ENCODE data around the gene INSYN2B. TPM values are rescaled to one million over a fixed set of nuclear protein-coding genes. Genes with fewer than 3 reads are reported as not detected.

Gene INSYN2B
- total RNA-seq, 2 experiments from 2014 or later, result not detected

DNA sequence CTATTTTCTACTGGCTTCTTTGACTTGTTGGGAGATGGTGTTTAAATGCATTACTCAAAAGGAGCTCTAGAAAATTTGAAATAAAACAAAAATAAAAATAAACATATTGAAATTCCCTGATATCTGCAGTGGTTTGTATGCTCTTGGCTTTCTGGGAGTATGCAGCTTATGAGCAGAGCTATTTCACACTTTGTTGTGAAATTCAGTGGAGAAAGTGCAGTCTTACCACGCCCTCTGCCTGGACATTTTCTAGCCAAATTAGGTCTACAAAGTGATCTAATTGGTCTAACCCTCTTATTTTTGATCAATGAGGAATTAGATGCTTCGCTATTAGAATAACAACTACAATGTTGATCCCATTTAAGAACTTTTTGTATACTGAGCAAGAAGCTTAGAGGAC lies 66.8 kb downstream of the INSYN2B start:
- intact Hi-C loops (cut with micrococcal nuclease), result no loop called here
- TF ChIP-seq, protein P1, sequence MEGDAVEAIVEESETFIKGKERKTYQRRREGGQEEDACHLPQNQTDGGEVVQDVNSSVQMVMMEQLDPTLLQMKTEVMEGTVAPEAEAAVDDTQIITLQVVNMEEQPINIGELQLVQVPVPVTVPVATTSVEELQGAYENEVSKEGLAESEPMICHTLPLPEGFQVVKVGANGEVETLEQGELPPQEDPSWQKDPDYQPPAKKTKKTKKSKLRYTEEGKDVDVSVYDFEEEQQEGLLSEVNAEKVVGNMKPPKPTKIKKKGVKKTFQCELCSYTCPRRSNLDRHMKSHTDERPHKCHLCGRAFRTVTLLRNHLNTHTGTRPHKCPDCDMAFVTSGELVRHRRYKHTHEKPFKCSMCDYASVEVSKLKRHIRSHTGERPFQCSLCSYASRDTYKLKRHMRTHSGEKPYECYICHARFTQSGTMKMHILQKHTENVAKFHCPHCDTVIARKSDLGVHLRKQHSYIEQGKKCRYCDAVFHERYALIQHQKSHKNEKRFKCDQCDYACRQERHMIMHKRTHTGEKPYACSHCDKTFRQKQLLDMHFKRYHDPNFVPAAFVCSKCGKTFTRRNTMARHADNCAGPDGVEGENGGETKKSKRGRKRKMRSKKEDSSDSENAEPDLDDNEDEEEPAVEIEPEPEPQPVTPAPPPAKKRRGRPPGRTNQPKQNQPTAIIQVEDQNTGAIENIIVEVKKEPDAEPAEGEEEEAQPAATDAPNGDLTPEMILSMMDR (IDR thresholded peaks at IDR 0.05), result no peak
- ChIA-PET POLR2A (interaction anchor here (0.6 kb wide), 1 partner anchor 152 kb away, joined by 5 read pairs; no protein-coding TSS in a partner anchor), CTCF (no interaction called here)
- no peak for DNase-seq
- H3K4me3 Mint-ChIP-seq, result no peak overlapping the region
- H3K27me3 Mint-ChIP-seq, result no peaks in the 10 kb centered on the region
- H3K4me1 Mint-ChIP-seq (ENCODE audit: low read depth), result no peaks in the 10 kb centered on the region
- no peak overlapping the region for H3K27ac Mint-ChIP-seq
- ATAC-seq, result no peak
- H3K9me3 Mint-ChIP-seq, result no peaks in the 10 kb centered on the region
- H3K36me3 Mint-ChIP-seq (ENCODE audit: low read depth), result peaks cover 6% of the 10 kb centered on the region

DNA sequence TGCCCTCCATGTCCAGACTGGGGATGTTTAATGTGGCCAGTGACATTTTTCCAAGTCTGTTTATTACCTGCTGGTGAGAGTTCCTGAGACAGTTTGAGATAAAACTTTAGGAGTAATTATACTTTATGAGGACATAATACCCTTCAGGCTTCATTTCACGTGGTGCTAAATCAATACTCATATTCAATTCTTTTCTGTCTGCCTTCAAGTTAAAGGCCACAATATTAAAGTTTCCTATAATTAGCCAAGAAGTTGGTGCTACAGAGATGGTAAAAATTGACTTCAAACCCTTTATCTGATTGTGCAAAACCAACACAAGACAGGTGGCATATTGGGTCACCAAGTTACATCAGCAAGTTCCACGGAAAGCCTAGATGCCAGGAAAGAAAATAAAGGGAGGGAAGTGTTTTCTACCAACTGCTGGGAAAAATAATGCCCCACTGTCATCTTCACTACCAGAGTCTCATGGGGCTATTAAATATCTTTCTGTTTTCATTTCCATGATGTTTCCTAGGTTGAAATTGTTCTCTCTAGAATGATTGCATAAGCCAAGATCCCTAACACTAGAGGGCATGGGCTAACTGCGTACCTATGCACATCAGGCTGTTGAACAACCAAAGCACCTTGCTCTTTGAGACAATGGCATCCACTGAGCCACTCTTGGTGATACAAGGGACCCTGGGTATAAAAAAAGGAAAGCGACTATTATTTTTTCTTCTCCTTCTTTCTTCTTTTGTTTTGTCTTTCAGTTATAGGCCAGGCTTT lies 68.7 kb downstream of the INSYN2B start:
- Mint-ChIP-seq H3K4me1 (ENCODE audit: low read depth) (no peaks in the 10 kb centered on the region), H3K36me3 (ENCODE audit: low read depth) (peaks cover 6% of the 10 kb centered on the region), H3K27me3 (no peaks in the 10 kb centered on the region), H3K27ac (no peak overlapping the region), H3K9me3 (no peaks in the 10 kb centered on the region), H3K4me3 (no peak overlapping the region)
- TF ChIP-seq, protein P1 (IDR thresholded peaks at IDR 0.05), result no peak
- ChIA-PET POLR2A (no interaction called here), CTCF (no interaction called here)
- ATAC-seq, result no peak
- no peak for DNase-seq
- intact Hi-C loops (cut with micrococcal nuclease), result no loop called here

DNA sequence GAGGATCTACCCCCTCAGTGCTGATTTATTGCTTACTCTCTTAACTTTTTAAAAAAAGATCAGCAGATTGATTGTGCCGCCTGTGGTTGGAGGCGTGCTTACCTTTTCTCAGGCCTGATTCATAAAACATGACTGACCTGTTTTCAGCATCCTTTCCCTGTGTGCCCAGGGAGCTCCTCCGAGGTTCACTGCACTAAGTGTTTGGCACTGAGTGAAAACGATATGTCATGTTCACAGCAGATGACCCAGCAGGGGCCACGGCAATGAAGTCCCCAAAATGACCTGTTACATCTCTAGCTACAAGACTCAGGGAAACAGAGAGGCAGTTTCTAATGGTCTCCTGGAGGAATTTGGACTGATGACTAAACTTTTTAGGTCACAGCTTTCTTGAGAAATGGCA lies 69.9 kb downstream of the INSYN2B start:
- ATAC-seq (no peak), DNase-seq (no peak)
- TF ChIP-seq, protein P1 (IDR thresholded peaks at IDR 0.05), result no peak
- no peaks in the 10 kb centered on the region for H3K27me3 Mint-ChIP-seq
- CTCF ChIA-PET, result no interaction called here
- peaks cover 6% of the 10 kb centered on the region for H3K36me3 Mint-ChIP-seq (ENCODE audit: low read depth)
- H3K4me3 Mint-ChIP-seq, result no peak overlapping the region
- intact Hi-C loops (cut with micrococcal nuclease), result no loop called here
- POLR2A ChIA-PET, result no interaction called here
- no peaks in the 10 kb centered on the region for H3K9me3 Mint-ChIP-seq
- no peak overlapping the region for H3K27ac Mint-ChIP-seq
- no peaks in the 10 kb centered on the region for H3K4me1 Mint-ChIP-seq (ENCODE audit: low read depth)

DNA sequence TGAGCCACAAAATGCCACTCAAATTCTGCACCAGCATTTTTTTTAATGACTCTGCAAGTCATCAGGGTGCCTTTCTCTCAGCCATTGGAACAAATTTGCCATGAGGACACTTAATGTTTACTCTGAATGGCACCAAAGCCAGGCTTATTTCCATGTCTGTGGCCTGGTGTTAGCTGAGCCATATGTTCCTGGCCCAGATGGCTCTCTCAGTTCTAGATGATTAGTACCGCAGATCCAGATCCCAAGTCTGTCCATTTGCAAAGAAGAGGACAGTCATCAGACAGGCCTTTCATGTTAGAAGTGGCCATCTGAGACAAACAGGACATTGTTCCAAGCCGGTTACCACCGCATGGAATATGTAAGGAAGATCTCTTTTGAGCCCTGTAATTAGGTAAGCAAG lies 70.3 kb downstream of the INSYN2B start:
- no peak for ATAC-seq
- H3K27ac Mint-ChIP-seq, result no peak overlapping the region
- H3K4me3 Mint-ChIP-seq, result no peak overlapping the region
- H3K4me1 Mint-ChIP-seq (ENCODE audit: low read depth), result no peaks in the 10 kb centered on the region
- H3K9me3 Mint-ChIP-seq, result no peaks in the 10 kb centered on the region
- peaks cover 6% of the 10 kb centered on the region for H3K36me3 Mint-ChIP-seq (ENCODE audit: low read depth)
- no peaks in the 10 kb centered on the region for H3K27me3 Mint-ChIP-seq
- TF ChIP-seq, protein P1 (IDR thresholded peaks at IDR 0.05), result no peak
- POLR2A ChIA-PET, result no interaction called here
- CTCF ChIA-PET, result no interaction called here
- intact Hi-C loops (cut with micrococcal nuclease), result no loop called here
- no peak for DNase-seq

DNA sequence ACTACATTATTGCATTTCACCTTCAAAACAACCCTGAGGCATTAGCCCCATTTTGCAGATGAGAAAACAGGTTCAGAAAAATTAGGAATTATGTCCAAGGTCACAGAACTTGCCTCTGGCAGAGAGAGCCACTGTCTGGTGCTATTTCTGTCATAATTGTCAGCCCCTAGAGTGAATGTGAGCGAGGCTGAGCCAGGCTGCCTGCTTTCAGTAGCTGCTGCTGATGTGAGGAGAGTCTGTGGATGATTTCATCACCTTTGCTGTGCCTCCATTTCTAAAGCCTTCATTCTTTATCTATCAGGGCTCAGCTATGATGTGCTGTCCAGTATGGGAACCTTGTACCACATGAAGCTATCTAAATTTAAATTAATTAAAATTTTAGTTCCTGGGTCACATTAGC lies 71.4 kb downstream of the INSYN2B start:
- Mint-ChIP-seq H3K27ac (no peak overlapping the region), H3K4me1 (ENCODE audit: low read depth) (no peaks in the 10 kb centered on the region), H3K4me3 (no peak overlapping the region), H3K9me3 (no peaks in the 10 kb centered on the region), H3K36me3 (ENCODE audit: low read depth) (peaks cover 6% of the 10 kb centered on the region), H3K27me3 (no peaks in the 10 kb centered on the region)
- no peak for ATAC-seq
- POLR2A ChIA-PET, result no interaction called here
- intact Hi-C loops (cut with micrococcal nuclease), result no loop called here
- DNase-seq, result no peak
- CTCF ChIA-PET, result no interaction called here
- TF ChIP-seq, protein P1 (IDR thresholded peaks at IDR 0.05), result no peak
